MM.1S (cell line): Measurements from ENCODE around the gene PPP2R5B.

Source experiments
- DNase-seq: peaks from one replicate; pipeline ENCODE4 v3.0.0-alpha.2; 2015
- H2AFZ ChIP-seq: fragments of 300-600 bp; sonication (generic); 2 replicates; pipeline ENCODE4 v1.6.0; 2016; ENCODE audit warnings: antibody characterized with exemption, low read length
- H3F3A ChIP-seq: fragments of 300-600 bp; sonication (generic); 2 replicates; pipeline ENCODE4 v1.6.1; 2016; ENCODE audit warnings: mild to moderate bottlenecking, antibody characterized with exemption, low read length, moderate library complexity, mixed read lengths; ENCODE audit not compliant: insufficient read depth
- H3K27ac ChIP-seq: fragments of 300-600 bp; sonication (generic); 2 replicates; pipeline ENCODE4 v1.5.1; 2016; ENCODE audit warnings: mild to moderate bottlenecking, low read length
- H3K27me3 ChIP-seq: fragments of 300-600 bp; sonication (generic); replicated peaks from 2 replicates; pipeline ENCODE4 v1.6.0; 2016; ENCODE audit warnings: low read length; ENCODE audit not compliant: insufficient read depth
- H3K36me3 ChIP-seq: fragments of 300-600 bp; sonication (generic); replicated peaks from 2 replicates; pipeline ENCODE4 v1.6.1; 2016; ENCODE audit warnings: mild to moderate bottlenecking, low read length, mixed read lengths; ENCODE audit not compliant: insufficient read depth
- H3K4me1 ChIP-seq: fragments of 300-600 bp; sonication (generic); 2 replicates; pipeline ENCODE4 v1.6.1; 2016; ENCODE audit warnings: low read length, mixed read lengths
- H3K4me2 ChIP-seq: fragments of 300-600 bp; sonication (generic); 2 replicates; pipeline ENCODE4 v1.6.0; 2016; ENCODE audit warnings: low read depth, low read length
- H3K4me3 ChIP-seq: fragments of 300-600 bp; sonication (generic); 2 replicates; pipeline ENCODE4 v1.5.1; 2016; ENCODE audit warnings: low read length, mixed read lengths
- H3K79me2 ChIP-seq: fragments of 300-600 bp; sonication (generic); 2 replicates; pipeline ENCODE4 v1.6.1; 2016; ENCODE audit warnings: mixed run types, low read length, mixed read lengths
- H3K9ac ChIP-seq: fragments of 300-600 bp; sonication (generic); 2 replicates; pipeline ENCODE4 v1.6.1; 2016; ENCODE audit warnings: low read length, mixed read lengths
- H3K9me2 ChIP-seq: fragments of 300-600 bp; sonication (generic); replicated peaks from 2 replicates; pipeline ENCODE4 v1.6.1; 2016; ENCODE audit warnings: mild to moderate bottlenecking, low read length, mixed read lengths; ENCODE audit not compliant: insufficient read depth
- H3K9me3 ChIP-seq: fragments of 300-600 bp; sonication (generic); replicated peaks from 2 replicates; pipeline ENCODE4 v1.6.1; 2016; ENCODE audit warnings: mild to moderate bottlenecking, low read length, mixed read lengths; ENCODE audit not compliant: insufficient read depth
- H4K20me1 ChIP-seq: fragments of 300-600 bp; sonication (generic); 2 replicates; pipeline ENCODE4 v1.6.1; 2016; ENCODE audit warnings: mild to moderate bottlenecking, low read length, moderate library complexity, mixed read lengths; ENCODE audit not compliant: insufficient read depth
- EZH2 ChIP-seq: fragments of 300-600 bp; sonication (generic); optimal IDR thresholded peaks from 2 replicates; pipeline ENCODE3; 2017; ENCODE audit warnings: low read depth, mild to moderate bottlenecking, antibody characterized with exemption, low read length, mixed read lengths
- EZH2phosphoT487 ChIP-seq: fragments of 300-600 bp; sonication (generic); IDR thresholded peaks from 2 replicates; pipeline ENCODE4 v1.6.1; 2018; ENCODE audit warnings: antibody characterized with exemption, low read length
- TF ChIP-seq, protein P1 (sequence below): fragments of 300-600 bp; sonication (generic); IDR thresholded peaks from 2 replicates; pipeline ENCODE4 v1.5.1; 2016; ENCODE audit warnings: antibody characterized with exemption, low read length, mixed read lengths

The PPP2R5B gene

GRCh38 chr11:64892411-64892831 lies 32.1 kb upstream of the PPP2R5B start:
- TF ChIP-seq EZH2phosphoT487 (no peak), EZH2 (no peak)
- TF ChIP-seq, protein P1, sequence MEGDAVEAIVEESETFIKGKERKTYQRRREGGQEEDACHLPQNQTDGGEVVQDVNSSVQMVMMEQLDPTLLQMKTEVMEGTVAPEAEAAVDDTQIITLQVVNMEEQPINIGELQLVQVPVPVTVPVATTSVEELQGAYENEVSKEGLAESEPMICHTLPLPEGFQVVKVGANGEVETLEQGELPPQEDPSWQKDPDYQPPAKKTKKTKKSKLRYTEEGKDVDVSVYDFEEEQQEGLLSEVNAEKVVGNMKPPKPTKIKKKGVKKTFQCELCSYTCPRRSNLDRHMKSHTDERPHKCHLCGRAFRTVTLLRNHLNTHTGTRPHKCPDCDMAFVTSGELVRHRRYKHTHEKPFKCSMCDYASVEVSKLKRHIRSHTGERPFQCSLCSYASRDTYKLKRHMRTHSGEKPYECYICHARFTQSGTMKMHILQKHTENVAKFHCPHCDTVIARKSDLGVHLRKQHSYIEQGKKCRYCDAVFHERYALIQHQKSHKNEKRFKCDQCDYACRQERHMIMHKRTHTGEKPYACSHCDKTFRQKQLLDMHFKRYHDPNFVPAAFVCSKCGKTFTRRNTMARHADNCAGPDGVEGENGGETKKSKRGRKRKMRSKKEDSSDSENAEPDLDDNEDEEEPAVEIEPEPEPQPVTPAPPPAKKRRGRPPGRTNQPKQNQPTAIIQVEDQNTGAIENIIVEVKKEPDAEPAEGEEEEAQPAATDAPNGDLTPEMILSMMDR: no peak
- no peaks in the 10 kb centered on the region for H3K27me3 ChIP-seq
- no peak overlapping the region for H2AFZ ChIP-seq
- DNase-seq: no peak
- no peaks in the 10 kb centered on the region for H3F3A ChIP-seq
- H3K9me2 ChIP-seq: no peaks in the 10 kb centered on the region
- no peaks in the 10 kb centered on the region for H3K79me2 ChIP-seq
- no peak overlapping the region for H3K27ac ChIP-seq
- H3K4me2 ChIP-seq: no peak overlapping the region
- no peak overlapping the region for H3K9ac ChIP-seq
- H3K36me3 ChIP-seq: no peaks in the 10 kb centered on the region
- H3K4me3 ChIP-seq: no peak overlapping the region
- no peaks in the 10 kb centered on the region for H3K9me3 ChIP-seq
- 0 out of 2 replicates have a peak, but pooled peaks cover 2% of the 10 kb centered on the region for H3K4me1 ChIP-seq
- no peaks in the 10 kb centered on the region for H4K20me1 ChIP-seq

GRCh38 chr11:64892838-64893193 lies 31.7 kb upstream of the PPP2R5B start:
- H3K9ac ChIP-seq: no peak overlapping the region
- no peak overlapping the region for H3K4me2 ChIP-seq
- H3K9me3 ChIP-seq: no peaks in the 10 kb centered on the region
- no peak for DNase-seq
- H3K4me3 ChIP-seq: no peak overlapping the region
- H3K79me2 ChIP-seq: no peaks in the 10 kb centered on the region
- no peak overlapping the region for H2AFZ ChIP-seq
- H4K20me1 ChIP-seq: no peaks in the 10 kb centered on the region
- no peaks in the 10 kb centered on the region for H3K36me3 ChIP-seq
- no peaks in the 10 kb centered on the region for H3K9me2 ChIP-seq
- TF ChIP-seq, protein P1: no peak
- no peak overlapping the region for H3K27ac ChIP-seq
- H3K27me3 ChIP-seq: no peaks in the 10 kb centered on the region
- H3F3A ChIP-seq: no peaks in the 10 kb centered on the region
- 0 out of 2 replicates have a peak, but pooled peaks cover 2% of the 10 kb centered on the region for H3K4me1 ChIP-seq

GRCh38 chr11:64893194-64894069 lies 31.1 kb upstream of the PPP2R5B start:
- TF ChIP-seq EZH2 (no peak), EZH2phosphoT487 (no peak)
- TF ChIP-seq, protein P1: no peak
- H3K79me2 ChIP-seq: no peaks in the 10 kb centered on the region
- H3F3A ChIP-seq: no peaks in the 10 kb centered on the region
- H3K9ac ChIP-seq: no peak overlapping the region
- H3K36me3 ChIP-seq: no peaks in the 10 kb centered on the region
- no peaks in the 10 kb centered on the region for H3K4me1 ChIP-seq
- H3K9me3 ChIP-seq: no peaks in the 10 kb centered on the region
- H3K27me3 ChIP-seq: no peaks in the 10 kb centered on the region
- no peak overlapping the region for H3K27ac ChIP-seq
- no peaks in the 10 kb centered on the region for H3K9me2 ChIP-seq
- no peaks in the 10 kb centered on the region for H4K20me1 ChIP-seq
- DNase-seq: no peak
- no peak overlapping the region for H3K4me2 ChIP-seq
- H2AFZ ChIP-seq: no peak overlapping the region
- H3K4me3 ChIP-seq: no peak overlapping the region
